Measurements from ENCODE around the gene RAB11A.
A peak's percentile ranks its signal among the peaks of the same experiment; 100 is the strongest.

Gene RAB11A

GRCh38 chr15:65917936-65918335, 48.6 kb downstream of the RAB11A start:
- DNase-seq (ENCODE audit: low spot score), result no peak

- DNase-seq (ENCODE audit: low spot score), result no peak
These were observed 49.1 kb downstream of the RAB11A start for GRCh38 chr15:65918357-65918920.

- DNase-seq (ENCODE audit: low spot score), result no peak
These were observed 49.7 kb downstream of the RAB11A start for GRCh38 chr15:65918945-65919344.

GRCh38 chr15:65919353-65919752, 50.1 kb downstream of the RAB11A start:
- no peak for DNase-seq (ENCODE audit: low spot score)

- DNase-seq (ENCODE audit: low spot score), result no peak
These were observed 50.8 kb downstream of the RAB11A start for GRCh38 chr15:65920121-65920520.

GRCh38 chr15:65920825-65921309, 51.6 kb downstream of the RAB11A start:
- DNase-seq (ENCODE audit: low spot score), result no peak

- DNase-seq (ENCODE audit: low spot score), result no peak
These were observed 52.5 kb downstream of the RAB11A start for GRCh38 chr15:65921780-65922179.

- DNase-seq (ENCODE audit: low spot score), result no peak
These were observed 53.3 kb downstream of the RAB11A start for GRCh38 chr15:65922621-65923020.

- DNase-seq (ENCODE audit: low spot score), result no peak
These were observed 54.0 kb downstream of the RAB11A start for GRCh38 chr15:65923264-65923663.

- no peak for DNase-seq (ENCODE audit: low spot score)
These were observed 54.7 kb downstream of the RAB11A start for GRCh38 chr15:65924004-65924403.

GRCh38 chr15:65925338-65925737, 56.0 kb downstream of the RAB11A start:
- no peak for DNase-seq (ENCODE audit: low spot score)

GRCh38 chr15:65926459-65926858, 57.2 kb downstream of the RAB11A start:
- DNase-seq (ENCODE audit: low spot score), result no peak

- DNase-seq (ENCODE audit: low spot score), result no peak
These were observed 57.6 kb downstream of the RAB11A start for GRCh38 chr15:65926899-65927298.

- no peak for DNase-seq (ENCODE audit: low spot score)
These were observed 58.3 kb downstream of the RAB11A start for GRCh38 chr15:65927545-65927944.

- no peak for DNase-seq (ENCODE audit: low spot score)
These were observed 60.3 kb downstream of the RAB11A start for GRCh38 chr15:65929573-65929972.

- no peak for DNase-seq (ENCODE audit: low spot score)
These were observed 60.8 kb downstream of the RAB11A start for GRCh38 chr15:65930134-65930533.

- DNase-seq (ENCODE audit: low spot score), result no peak
These were observed 61.9 kb downstream of the RAB11A start for GRCh38 chr15:65931221-65931620.

- DNase-seq (ENCODE audit: low spot score), result no peak
These were observed 66.1 kb downstream of the RAB11A start for GRCh38 chr15:65935391-65935790.

GRCh38 chr15:65936282-65936681, 67.0 kb downstream of the RAB11A start:
- no peak for DNase-seq (ENCODE audit: low spot score)

- no peak for DNase-seq (ENCODE audit: low spot score)
These were observed 67.8 kb downstream of the RAB11A start for GRCh38 chr15:65937054-65937453.

- peak; percentile 30 for DNase-seq (ENCODE audit: low spot score)
These were observed 68.2 kb downstream of the RAB11A start for GRCh38 chr15:65937476-65937875.

GRCh38 chr15:65938604-65939003, 69.3 kb downstream of the RAB11A start:
- DNase-seq (ENCODE audit: low spot score), result no peak

GRCh38 chr15:65939901-65940617, 70.8 kb downstream of the RAB11A start:
- peak; percentile 84 for DNase-seq (ENCODE audit: low spot score)

- no peak for DNase-seq (ENCODE audit: low spot score)
These were observed 71.3 kb downstream of the RAB11A start for GRCh38 chr15:65940618-65940909.

Data from AG08396 (cell line).